Kidney tubule cell (primary cell): ENCODE results near the gene SLU7.

Experiments
- DNase-seq: peaks from one replicate; pipeline ENCODE4 v3.0.0-alpha.2; 2018; ENCODE audit warnings: low spot score

Gene SLU7

DNA sequence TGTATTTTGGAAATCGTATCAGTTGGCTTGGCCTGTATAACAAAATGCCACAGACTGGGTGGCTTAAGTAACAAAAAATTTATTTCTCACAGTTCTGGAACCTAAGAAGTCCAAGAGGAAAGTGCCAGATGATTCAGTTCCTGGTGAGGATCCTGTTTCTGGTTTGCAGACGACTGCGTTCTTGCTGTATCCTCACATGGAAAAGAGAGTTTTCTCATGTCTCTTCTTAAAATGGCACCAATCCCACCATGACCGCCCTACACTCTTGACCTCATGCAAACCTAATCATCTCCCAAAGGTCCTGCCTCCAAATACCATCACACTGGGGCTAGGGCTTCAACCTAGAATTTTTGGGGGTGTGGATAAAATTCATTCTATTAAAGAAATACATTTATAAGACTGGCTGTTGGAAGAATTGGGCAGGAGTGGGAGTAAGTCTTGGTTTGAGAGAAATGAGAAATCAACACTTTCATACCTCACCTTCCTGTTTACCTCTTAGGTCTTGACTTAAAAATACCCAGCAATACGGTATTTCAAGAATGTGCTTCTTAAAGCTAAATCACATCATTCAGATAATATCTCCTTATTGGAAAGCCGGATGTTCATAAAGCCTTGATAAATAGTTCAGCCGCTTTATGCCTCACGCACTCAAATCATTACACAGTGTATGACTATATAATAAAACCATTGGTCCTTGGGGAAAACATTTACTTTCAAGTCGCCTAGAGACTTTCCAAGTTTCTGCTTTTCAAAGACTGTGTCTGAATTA is 31.5 kb upstream of the SLU7 start:
- DNase-seq, result no peak

GRCh38 chr5:160449458-160449857 is 30.6 kb upstream of the SLU7 start:
- no peak for DNase-seq

DNA sequence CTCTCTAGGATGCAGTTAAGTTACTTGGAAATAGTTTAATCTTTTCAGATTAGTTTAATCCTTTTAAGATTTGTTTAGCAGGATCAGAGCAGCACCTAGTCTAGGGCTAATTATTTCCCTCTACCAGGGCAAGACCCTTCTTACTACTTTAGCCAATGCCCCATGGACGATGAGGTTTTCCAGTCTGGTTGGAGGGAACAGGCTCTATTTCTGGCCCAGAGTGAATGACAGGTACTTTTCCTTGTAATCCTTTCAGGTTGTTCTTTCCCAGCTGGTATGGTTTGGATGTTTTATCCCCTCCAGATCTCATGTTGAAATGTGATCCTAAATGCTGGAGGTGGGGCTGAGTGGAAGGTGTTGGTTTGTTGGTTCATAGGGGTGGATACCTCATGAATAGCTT is 30.0 kb upstream of the SLU7 start:
- DNase-seq, result no peak

DNA sequence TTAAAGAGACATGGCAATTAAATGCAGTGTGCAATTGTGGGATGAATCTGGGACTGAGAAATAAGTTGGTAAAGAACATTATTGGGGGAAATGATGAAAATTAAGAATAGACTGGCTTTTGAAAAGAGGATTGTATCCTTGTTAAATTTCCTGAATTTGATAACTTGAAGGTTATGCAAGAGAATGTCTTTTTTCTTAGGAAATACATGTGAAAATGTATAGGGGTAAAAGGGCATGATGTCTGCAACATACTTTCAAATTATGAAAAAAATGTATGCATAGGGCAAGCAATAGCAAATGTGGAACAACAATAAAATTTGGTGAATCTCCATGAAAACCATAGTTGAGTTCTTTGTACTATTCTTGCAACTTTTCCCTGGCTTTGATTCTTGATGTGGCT is 26.9 kb upstream of the SLU7 start:
- no peak for DNase-seq

DNA sequence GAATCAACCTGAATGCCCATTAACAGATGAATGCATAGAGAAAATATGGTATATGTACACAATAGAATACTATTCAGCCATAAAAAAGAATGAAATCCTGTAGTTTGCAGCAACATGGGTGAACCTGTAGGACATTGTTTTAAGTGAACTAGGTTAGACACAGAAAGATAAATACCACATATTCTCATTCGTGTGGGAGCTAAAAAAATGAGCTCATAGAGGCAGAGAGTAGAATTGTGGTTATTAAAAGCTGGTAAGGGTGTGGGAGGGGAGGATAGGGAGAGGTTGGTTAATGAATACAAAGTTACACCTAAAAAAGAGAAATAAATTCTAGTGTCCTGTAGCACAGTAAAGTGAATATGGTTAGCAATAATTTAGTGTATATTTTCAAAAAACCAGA is 26.3 kb upstream of the SLU7 start:
- DNase-seq, result no peak

DNA sequence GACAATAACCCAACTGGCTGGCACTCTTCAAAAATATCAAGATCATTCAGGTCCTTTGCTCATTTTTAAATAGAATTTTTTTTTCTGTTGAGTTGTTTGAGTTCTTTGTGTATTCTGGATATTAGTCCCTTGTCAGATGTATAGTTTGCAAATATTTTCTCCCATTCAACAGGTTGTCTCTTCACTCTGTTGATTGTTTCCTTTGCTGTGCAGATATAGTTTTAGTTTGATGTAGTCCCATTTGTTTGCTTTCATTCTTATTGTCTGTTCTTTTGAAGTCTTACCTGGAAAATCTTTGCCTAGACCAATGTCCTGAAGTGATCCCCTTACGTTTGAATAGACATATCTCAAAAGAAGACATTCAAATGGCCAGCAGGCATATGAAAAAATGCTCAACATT is 25.5 kb upstream of the SLU7 start:
- DNase-seq, result no peak

DNA sequence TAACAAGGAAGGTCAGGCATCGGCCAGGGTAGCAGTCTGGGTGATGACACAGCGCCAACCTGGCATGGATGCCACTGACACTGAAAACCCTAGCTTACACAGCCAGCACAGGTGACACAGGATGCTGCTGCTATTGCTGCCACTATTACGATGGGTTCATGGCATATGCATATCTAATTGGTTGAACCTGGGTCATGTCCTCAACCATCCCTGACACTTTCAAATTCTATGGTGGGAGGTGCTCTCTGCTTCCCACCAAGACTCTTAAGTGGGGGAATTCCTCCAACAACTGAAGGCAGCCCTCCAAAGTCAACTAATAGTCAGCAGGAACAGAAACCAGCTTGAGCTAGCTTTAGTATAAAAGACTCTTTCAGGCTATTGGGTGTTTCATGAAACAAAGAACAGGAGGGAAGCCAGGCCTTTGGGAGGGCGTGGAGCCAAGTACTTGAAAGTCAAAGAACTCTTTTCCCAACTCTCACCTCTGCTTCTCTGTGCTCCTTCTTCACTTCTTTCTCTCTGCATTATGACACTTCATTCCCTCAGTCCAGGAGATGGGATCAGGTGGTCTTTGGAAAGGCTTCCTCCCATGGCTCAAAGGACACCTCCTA is 24.0 kb upstream of the SLU7 start:
- DNase-seq, result no peak

DNA sequence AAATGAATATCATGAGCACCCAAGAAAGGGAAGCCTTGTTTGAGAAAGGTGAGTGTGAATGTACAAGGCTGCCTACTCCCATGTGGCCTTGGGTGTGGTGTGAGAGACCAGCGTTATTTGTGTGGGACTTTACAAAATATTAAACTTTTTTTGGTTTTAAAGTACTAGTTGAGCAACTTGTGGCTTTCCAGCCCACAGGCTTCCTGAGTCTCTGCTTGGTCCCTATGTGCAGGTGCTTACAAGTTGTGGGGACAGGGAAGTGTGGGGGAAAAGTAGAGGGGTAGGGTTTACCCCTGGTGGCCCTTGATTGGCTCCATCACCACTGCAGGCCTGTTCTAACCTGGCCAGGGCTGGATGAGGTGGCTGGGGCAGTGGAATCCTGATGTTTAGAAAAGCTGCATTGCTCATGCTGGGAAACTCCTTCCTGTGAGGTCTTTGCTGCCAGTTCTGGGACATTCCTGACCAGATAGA is 22.5 kb upstream of the SLU7 start:
- DNase-seq, result peak; percentile 57

GRCh38 chr5:160439205-160439600 is 20.3 kb upstream of the SLU7 start:
- peak; percentile 83 for DNase-seq

GRCh38 chr5:160438316-160439204 is 19.7 kb upstream of the SLU7 start:
- peak; percentile 71 for DNase-seq

- DNase-seq, result no peak
Measured at GRCh38 chr5:160437271-160437670, 18.4 kb upstream of the SLU7 start.

- DNase-seq, result peak; percentile 66
Measured at GRCh38 chr5:160436661-160437060, 17.8 kb upstream of the SLU7 start.

DNA sequence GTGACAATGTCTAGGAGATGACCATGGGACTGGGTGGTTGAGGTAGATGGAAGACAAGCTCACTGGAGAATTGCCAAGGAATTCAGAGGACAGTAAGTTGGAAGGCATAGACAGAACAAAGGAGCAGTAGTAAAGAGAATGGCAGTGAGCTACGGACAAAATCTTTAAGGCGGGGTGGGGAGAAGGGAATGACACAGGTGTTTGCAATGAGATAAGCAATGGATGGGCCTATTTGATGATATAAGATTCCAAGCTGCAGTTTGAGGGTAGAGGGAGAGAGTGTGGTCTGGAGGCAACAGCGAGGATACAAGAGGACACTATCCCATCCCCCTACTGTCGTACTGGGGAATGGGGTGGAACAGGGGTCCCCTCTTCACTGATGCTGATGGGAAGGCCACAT is 17.1 kb upstream of the SLU7 start:
- DNase-seq, result no peak

DNA sequence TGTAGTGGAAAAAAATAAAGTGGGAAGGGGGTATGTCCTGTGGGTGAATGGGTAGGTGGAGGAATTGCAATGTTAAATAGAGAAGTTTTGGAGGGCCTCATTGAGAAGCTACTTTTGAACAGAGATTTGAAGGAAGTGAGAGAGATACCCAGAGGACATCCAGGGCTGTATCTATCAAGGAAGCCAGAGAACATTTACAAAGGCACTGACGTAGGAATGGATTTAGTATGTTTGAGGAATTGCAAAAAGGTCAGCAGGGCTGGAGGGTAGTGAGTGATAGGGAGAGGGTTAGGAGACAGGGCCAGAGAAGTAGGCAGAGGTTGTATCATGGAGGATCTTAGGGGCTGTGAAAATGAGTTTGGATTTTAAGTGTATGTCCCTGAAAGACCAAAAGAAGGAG is 16.7 kb upstream of the SLU7 start:
- no peak for DNase-seq

- peak; percentile 98 for DNase-seq
Measured at GRCh38 chr5:160434022-160434531, 15.2 kb upstream of the SLU7 start.

DNA sequence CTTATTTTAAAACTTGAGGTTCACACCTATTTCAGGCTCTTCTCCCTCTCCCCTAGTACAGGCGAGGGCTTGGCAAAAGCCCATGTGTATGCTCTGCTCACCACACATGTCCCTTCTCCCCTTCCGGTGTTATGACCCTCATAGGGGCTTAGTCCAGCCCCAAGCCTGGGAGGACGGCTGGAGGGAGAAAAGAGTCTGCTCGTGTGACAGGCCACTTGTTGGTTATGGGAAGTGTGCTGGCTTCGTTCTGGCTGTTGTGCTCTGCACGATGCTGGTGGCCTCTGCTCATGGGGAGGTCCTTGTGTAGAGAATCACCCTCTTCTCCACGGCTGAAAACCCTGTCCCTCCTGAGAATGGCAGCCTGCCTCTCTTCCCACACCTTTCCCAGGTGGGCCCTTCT is 13.9 kb upstream of the SLU7 start:
- DNase-seq, result no peak

DNA sequence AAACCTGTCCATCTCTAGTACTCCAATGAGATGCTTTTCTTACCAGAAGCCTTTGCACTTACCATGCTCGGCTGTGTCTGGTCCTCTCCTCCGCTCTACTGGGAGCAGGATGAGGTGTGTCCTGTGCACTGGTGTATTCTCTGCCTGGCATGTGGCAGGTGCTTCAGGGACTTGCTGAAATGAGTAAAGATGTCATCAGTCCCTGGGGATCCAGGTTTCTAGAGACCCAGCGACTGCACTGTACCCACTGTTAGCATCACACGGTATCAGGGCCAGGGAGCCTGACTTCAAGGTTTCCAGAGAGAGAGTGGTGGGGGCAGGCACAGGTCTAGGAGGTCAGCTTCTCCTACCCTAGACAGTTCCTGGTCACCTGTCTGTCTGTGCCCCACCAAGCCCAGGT is 13.3 kb upstream of the SLU7 start:
- no peak for DNase-seq

DNA sequence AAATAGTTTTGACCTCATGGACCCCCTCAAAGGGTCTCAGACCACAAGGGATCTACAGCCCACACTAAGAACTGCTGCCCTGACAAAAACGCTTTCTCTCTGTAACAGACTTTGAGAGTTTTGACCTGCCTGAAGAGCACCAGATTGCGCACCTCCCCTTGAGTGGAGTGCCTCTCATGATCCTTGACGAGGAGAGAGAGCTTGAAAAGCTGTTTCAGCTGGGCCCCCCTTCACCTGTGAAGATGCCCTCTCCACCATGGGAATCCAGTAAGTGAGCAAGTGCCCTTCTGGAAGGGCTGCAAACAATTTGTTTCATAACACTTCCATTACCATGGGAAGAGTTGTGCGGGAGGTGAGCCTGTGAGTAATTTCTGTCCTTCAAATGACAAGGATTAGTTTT is 8.7 kb upstream of the SLU7 start:
- DNase-seq, result no peak

DNA sequence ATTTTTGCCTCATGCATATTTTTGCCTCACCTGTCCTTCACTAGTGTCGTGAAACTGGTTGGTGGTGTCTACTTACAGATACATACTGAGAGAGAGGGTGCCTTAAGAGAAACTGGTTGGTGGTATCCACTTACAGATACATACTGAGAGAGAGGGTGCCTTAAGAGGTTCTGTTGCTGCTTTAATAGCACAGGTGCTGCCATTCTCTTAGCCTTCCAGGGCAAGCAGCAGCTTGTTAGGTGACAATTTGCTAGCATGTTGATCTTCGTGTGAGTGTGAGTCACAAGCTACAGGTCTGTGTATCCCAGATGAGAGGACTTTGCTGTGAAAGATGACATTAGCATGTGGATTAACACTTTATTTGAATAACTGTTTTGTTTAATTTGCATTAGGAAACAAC is 4.2 kb upstream of the SLU7 start:
- peak; percentile 39 for DNase-seq

- peak; percentile 97 for DNase-seq
Measured at GRCh38 chr5:160421625-160422258, 2.9 kb upstream of the SLU7 start, which contains the start of gene PTTG1. PTTG1 (plus strand) TSS chr5:160421855; CDS start chr5:160422313, 458 bp downstream.

DNA sequence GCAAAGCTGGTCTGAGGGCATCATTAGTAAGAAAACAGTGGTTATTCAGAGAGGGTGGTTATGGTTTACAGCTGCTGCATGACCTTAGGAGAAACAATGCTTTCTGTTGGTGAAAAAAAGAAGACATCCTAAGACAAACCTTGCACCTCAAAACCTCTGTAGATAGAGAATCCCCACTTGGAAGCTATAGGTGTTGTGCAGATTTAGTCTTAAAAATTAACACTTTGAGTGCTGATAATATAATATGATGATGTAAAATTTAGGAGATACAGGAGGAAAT is 1.4 kb upstream of the SLU7 start:
- no peak for DNase-seq
